ENCODE measurements around the gene ESRP2. TPM values are rescaled to one million over a fixed set of nuclear protein-coding genes. Genes with fewer than 3 reads are reported as not detected.

The ESRP2 gene
- total RNA-seq, 1 experiment from 2014 or later, result not detected

DNA sequence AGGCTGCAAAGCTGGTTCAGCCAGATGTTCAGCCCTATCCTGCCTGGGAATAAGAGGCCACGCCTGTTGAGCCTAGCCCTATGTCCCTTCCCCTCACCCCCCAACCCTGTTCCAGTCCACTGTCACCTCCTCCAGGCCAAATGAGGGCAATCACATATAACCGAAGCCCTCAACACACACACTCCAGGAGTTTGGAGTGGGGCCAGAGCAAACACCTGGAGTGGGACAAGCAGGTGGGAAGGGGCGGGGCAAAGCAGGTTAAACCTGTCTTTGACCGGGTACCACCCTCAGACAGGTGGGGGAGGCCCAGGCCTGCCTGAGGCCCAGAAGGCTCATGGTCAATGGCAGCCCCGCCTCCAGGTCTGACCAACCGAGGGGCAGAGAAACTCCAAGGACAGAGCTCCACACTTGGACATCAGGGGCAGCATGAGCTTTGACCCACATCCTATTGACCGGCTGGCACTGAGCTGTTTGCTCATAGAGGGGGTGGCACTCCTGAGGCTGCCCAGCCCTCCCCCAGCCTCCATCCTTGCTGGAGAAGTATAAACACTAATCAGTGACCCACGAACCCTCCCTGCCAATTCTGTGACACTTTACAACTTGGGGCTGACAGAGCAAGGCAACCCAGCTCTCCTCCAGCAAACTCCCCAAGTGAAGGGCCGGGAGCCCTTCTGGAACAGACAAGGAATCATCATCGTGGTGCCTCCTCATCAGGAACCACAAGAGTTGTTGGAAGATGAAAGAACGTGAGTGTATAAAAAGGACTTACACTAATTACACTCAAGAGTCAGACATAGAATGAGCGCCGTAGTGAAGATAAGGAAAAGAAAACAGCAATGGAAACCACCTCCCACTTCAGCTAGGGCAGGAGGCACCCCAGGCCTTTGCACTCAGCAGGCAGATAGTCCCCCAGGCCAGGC is 1.5 kb downstream of the ESRP2 start:
- H3K79me2 ChIP-seq (ENCODE audit: low read length), result no peaks in the 10 kb centered on the region
- DNase-seq, result no peak
- 0 out of 2 replicates have a peak overlapping the region, but pooled peaks have one; percentile 23 for H3K27ac ChIP-seq (ENCODE audit: low read length)
- no peak overlapping the region for H2AFZ ChIP-seq (ENCODE audit: low read length)
- H3K4me2 ChIP-seq (ENCODE audit: low read depth, low read length, poor library complexity, severe bottlenecking), result no peak overlapping the region
- no peaks in the 10 kb centered on the region for H3K9me2 ChIP-seq (replicated peaks; ENCODE audit: insufficient read depth, low read length)
- no peak overlapping the region for H3K4me3 ChIP-seq (ENCODE audit: low read length)
- H3K36me3 ChIP-seq (ENCODE audit: insufficient read depth, low read length), result no peaks in the 10 kb centered on the region
- no peaks in the 10 kb centered on the region for H3K27me3 ChIP-seq (ENCODE audit: low read length)
- H3K9me3 ChIP-seq (ENCODE audit: low read length), result no peaks in the 10 kb centered on the region
- H3K9ac ChIP-seq (ENCODE audit: low read length), result no peak overlapping the region
- H3K4me1 ChIP-seq (ENCODE audit: low read length), result peaks cover 17% of the 10 kb centered on the region
- no peaks in the 10 kb centered on the region for H4K20me1 ChIP-seq (ENCODE audit: insufficient read depth, low read depth, low read length)

GRCh38 chr16:68233835-68234187 is 2.1 kb downstream of the ESRP2 start:
- H3K4me2 ChIP-seq (ENCODE audit: low read depth, low read length, poor library complexity, severe bottlenecking), result no peak overlapping the region
- DNase-seq, result no peak
- H3K9me2 ChIP-seq (replicated peaks; ENCODE audit: insufficient read depth, low read length), result no peaks in the 10 kb centered on the region
- H3K4me1 ChIP-seq (ENCODE audit: low read length), result peaks cover 22% of the 10 kb centered on the region
- H3K9me3 ChIP-seq (ENCODE audit: low read length), result no peaks in the 10 kb centered on the region
- H3K9ac ChIP-seq (ENCODE audit: low read length), result no peak overlapping the region
- no peaks in the 10 kb centered on the region for H3K27me3 ChIP-seq (ENCODE audit: low read length)
- no peaks in the 10 kb centered on the region for H3K36me3 ChIP-seq (ENCODE audit: insufficient read depth, low read length)
- no peak overlapping the region for H3K4me3 ChIP-seq (ENCODE audit: low read length)
- H3K27ac ChIP-seq (ENCODE audit: low read length), result no peak overlapping the region
- no peaks in the 10 kb centered on the region for H4K20me1 ChIP-seq (ENCODE audit: insufficient read depth, low read depth, low read length)
- no peaks in the 10 kb centered on the region for H3K79me2 ChIP-seq (ENCODE audit: low read length)
- no peak overlapping the region for H2AFZ ChIP-seq (ENCODE audit: low read length)

DNA sequence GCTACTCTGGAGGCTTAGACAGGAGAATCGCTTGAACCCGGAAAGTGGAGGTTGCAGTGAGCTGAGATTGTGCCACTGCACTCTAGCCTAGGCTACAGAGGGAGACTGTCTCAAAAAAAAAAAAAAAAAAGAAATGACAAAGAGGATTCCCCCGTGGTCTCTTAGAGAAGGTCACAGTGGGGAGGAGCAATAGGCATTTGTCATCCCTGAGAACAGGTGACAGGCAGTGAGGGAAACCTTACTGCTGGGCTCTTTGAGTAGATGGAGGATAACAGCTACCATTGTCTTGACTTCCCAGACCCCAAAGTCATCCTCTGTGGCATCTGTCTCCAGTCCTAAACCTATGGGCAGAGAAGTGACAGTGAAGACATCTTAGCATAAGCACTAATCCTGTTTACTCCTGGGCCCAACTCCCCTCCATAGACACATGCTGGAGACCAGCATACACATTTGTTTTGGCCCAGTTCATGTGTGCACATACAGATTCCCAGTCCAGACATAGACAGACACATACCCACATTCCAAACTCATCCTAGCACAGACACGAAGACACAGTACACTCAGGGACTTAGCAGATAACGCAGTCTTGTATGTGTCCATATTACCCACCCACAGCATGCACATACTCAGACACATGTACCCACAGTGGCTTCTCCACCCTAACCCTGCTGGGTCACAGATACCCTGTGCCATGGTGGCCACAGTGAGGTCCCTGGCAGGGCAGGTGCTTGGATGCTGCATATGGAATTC is 2.7 kb downstream of the ESRP2 start:
- Histone ChIP-seq H3K9me3 (ENCODE audit: low read length) (no peaks in the 10 kb centered on the region), H3K79me2 (ENCODE audit: low read length) (no peaks in the 10 kb centered on the region; the same call in 1 of the 2 replicates), H3K27me3 (ENCODE audit: low read length) (no peaks in the 10 kb centered on the region), H4K20me1 (ENCODE audit: insufficient read depth, low read depth, low read length) (no peaks in the 10 kb centered on the region), H3K9me2 (replicated peaks; ENCODE audit: insufficient read depth, low read length) (no peaks in the 10 kb centered on the region), H3K36me3 (ENCODE audit: insufficient read depth, low read length) (no peaks in the 10 kb centered on the region), H3K4me3 (ENCODE audit: low read length) (no peak overlapping the region), H3K27ac (ENCODE audit: low read length) (no peak overlapping the region), H3K4me1 (ENCODE audit: low read length) (peaks cover 28% of the 10 kb centered on the region), H3K9ac (ENCODE audit: low read length) (no peak overlapping the region), H3K4me2 (ENCODE audit: low read depth, low read length, poor library complexity, severe bottlenecking) (no peak overlapping the region), H2AFZ (ENCODE audit: low read length) (no peak overlapping the region)
- DNase-seq, result no peak

DNA sequence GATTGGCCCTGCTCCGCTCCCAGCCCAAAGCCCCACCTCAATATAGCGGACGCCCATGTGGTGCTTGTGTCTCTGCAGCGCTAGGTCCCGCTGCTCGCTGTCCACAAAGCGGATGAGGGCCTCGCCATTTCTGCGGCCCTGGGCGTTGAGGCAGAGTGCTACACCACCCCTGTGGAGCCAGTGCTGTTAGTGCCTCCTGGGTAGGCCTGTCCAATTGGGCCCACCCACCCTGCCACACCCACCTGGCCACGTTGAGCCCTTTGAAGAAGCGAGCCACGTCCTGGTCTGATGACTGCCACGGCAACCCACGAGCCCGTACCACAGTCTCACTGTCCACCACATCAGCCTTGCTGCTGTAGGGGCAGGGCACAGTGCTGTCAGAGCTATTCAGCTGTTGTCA is 3.6 kb downstream of the ESRP2 start:
- no peak for DNase-seq
- no peak overlapping the region for H3K4me3 ChIP-seq (ENCODE audit: low read length)
- H3K9me3 ChIP-seq (ENCODE audit: low read length), result no peaks in the 10 kb centered on the region
- no peaks in the 10 kb centered on the region for H3K27me3 ChIP-seq (ENCODE audit: low read length)
- no peaks in the 10 kb centered on the region; the same call in 1 of the 2 replicates for H3K79me2 ChIP-seq (ENCODE audit: low read length)
- no peaks in the 10 kb centered on the region for H3K9me2 ChIP-seq (replicated peaks; ENCODE audit: insufficient read depth, low read length)
- H3K4me1 ChIP-seq (ENCODE audit: low read length), result peaks cover 33% of the 10 kb centered on the region
- H2AFZ ChIP-seq (ENCODE audit: low read length), result no peak overlapping the region
- H4K20me1 ChIP-seq (ENCODE audit: insufficient read depth, low read depth, low read length), result no peaks in the 10 kb centered on the region
- no peak overlapping the region for H3K4me2 ChIP-seq (ENCODE audit: low read depth, low read length, poor library complexity, severe bottlenecking)
- H3K27ac ChIP-seq (ENCODE audit: low read length), result no peak overlapping the region
- H3K9ac ChIP-seq (ENCODE audit: low read length), result no peak overlapping the region
- no peaks in the 10 kb centered on the region for H3K36me3 ChIP-seq (ENCODE audit: insufficient read depth, low read length)

DNA sequence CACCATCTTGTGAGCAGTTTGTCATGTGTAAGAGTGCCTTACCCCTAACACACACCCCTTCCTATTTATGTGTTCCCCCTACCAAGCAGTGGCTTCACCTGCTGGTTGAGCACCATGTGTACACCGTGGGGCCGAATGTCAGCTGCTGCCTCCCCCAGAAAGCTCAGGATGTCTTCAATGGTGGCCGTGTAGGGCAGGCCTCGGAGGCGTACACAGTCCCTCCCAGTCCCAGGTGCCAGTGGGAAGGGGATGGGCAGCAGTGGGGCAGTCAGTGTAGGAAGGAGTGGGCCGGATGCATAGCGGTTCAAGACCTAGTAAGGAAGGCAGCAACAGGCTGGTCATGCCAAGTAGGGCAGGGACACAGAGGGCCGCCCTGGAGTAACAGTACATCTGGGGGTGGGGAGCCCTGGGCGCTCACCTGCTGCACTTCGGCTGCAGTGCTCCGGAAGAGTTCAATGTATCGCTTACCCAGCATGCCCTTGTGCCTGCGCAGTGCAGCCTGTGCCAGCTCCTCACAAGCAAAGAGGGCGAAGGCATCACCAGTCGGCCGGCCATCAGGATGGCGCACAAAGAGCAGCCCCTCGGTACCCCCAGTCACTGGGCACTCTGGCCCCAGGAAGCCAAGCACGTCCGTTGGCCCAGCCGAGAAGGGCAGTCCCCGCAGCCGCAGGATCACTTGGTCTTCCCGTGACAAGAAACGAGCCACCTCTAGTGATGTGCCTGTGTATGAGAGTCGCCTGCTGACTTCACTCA is 4.4 kb downstream of the ESRP2 start:
- H2AFZ ChIP-seq (ENCODE audit: low read length), result no peak overlapping the region
- H4K20me1 ChIP-seq (ENCODE audit: insufficient read depth, low read depth, low read length), result no peaks in the 10 kb centered on the region
- peaks cover 32% of the 10 kb centered on the region for H3K4me1 ChIP-seq (ENCODE audit: low read length)
- no peaks in the 10 kb centered on the region for H3K36me3 ChIP-seq (ENCODE audit: insufficient read depth, low read length)
- no peak for DNase-seq
- no peaks in the 10 kb centered on the region; the same call in 1 of the 2 replicates for H3K79me2 ChIP-seq (ENCODE audit: low read length)
- H3K27me3 ChIP-seq (ENCODE audit: low read length), result no peaks in the 10 kb centered on the region
- H3K9me3 ChIP-seq (ENCODE audit: low read length), result no peaks in the 10 kb centered on the region
- H3K9me2 ChIP-seq (replicated peaks; ENCODE audit: insufficient read depth, low read length), result no peaks in the 10 kb centered on the region
- H3K27ac ChIP-seq (ENCODE audit: low read length), result no peak overlapping the region
- H3K9ac ChIP-seq (ENCODE audit: low read length), result no peak overlapping the region
- no peak overlapping the region for H3K4me3 ChIP-seq (ENCODE audit: low read length)
- no peak overlapping the region for H3K4me2 ChIP-seq (ENCODE audit: low read depth, low read length, poor library complexity, severe bottlenecking)

DNA sequence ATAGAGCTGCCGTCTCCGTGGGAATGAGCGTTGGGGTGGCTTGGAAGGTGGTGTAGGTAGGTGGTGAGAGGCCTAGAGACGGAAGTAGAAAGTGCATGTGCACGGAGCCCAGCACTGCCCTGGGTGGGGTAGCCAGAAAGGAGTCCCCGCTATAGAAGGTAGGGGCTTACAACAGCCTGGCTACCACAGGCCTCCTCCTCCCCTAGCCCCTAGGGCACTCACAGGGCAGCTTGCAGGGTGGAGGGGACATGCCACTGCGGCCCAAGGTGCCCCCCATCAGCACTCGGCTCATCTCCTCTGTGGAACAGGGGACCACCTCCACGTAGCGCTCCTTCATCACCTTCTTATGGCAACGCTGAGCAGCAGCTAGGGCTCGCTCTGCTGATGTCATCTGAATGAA is 5.0 kb downstream of the ESRP2 start:
- no peak for DNase-seq
- Histone ChIP-seq H2AFZ (ENCODE audit: low read length) (no peak overlapping the region), H3K79me2 (ENCODE audit: low read length) (peaks cover 5% of the 10 kb centered on the region; the same call in 1 of the 2 replicates), H3K4me1 (ENCODE audit: low read length) (peaks cover 35% of the 10 kb centered on the region), H3K27me3 (ENCODE audit: low read length) (no peaks in the 10 kb centered on the region), H3K4me2 (ENCODE audit: low read depth, low read length, poor library complexity, severe bottlenecking) (no peak overlapping the region), H3K9ac (ENCODE audit: low read length) (no peak overlapping the region), H3K9me2 (replicated peaks; ENCODE audit: insufficient read depth, low read length) (no peaks in the 10 kb centered on the region), H3K27ac (ENCODE audit: low read length) (no peak overlapping the region), H3K4me3 (ENCODE audit: low read length) (no peak overlapping the region), H3K36me3 (ENCODE audit: insufficient read depth, low read length) (no peaks in the 10 kb centered on the region), H3K9me3 (ENCODE audit: low read length) (no peaks in the 10 kb centered on the region), H4K20me1 (ENCODE audit: insufficient read depth, low read depth, low read length) (no peaks in the 10 kb centered on the region)

DNA sequence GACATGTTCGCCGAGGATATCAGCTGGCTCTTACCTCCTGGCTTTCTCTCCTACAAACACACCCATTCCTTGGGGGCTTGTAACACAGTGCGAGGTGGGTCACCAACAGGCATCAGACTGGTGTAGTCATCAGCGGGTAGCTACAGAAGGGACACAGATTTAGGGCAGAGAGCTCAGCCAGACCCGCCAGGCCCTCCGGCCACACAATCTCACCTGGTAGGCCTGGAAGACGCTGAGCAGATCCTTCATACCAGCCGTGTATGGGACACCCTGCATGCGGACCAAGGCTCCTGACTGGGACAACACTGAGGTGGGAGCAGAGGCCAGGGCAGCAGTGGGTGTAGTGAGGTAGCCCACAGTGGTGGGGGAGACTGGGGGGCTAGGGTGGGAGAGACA is 5.8 kb downstream of the ESRP2 start:
- no peaks in the 10 kb centered on the region for H4K20me1 ChIP-seq (ENCODE audit: insufficient read depth, low read depth, low read length)
- H3K27me3 ChIP-seq (ENCODE audit: low read length), result no peaks in the 10 kb centered on the region
- DNase-seq, result no peak
- no peaks in the 10 kb centered on the region for H3K36me3 ChIP-seq (ENCODE audit: insufficient read depth, low read length)
- H3K79me2 ChIP-seq (ENCODE audit: low read length), result peaks cover 11% of the 10 kb centered on the region
- H3K9ac ChIP-seq (ENCODE audit: low read length), result no peak overlapping the region
- H3K9me3 ChIP-seq (ENCODE audit: low read length), result no peaks in the 10 kb centered on the region
- H3K9me2 ChIP-seq (replicated peaks; ENCODE audit: insufficient read depth, low read length), result no peaks in the 10 kb centered on the region
- peaks cover 42% of the 10 kb centered on the region for H3K4me1 ChIP-seq (ENCODE audit: low read length)
- H3K4me3 ChIP-seq (ENCODE audit: low read length), result no peak overlapping the region
- H3K4me2 ChIP-seq (ENCODE audit: low read depth, low read length, poor library complexity, severe bottlenecking), result no peak overlapping the region
- H3K27ac ChIP-seq (ENCODE audit: low read length), result no peak overlapping the region
- H2AFZ ChIP-seq (ENCODE audit: low read length), result no peak overlapping the region
